GM18499 (cell line): Measurements from ENCODE around the gene SST.

Experiments
- ATAC-seq: cut with Tn5 transposase; IDR thresholded peaks from one replicate; pipeline ENCODE4 v1.9.1; 2021; ENCODE audit warnings: moderate number of reproducible peaks; ENCODE audit not compliant: insufficient read depth, unreplicated experiment

The SST gene

GRCh38 chr3:187639927-187640568 is 30.1 kb downstream of the SST start:
- no peak for ATAC-seq

- ATAC-seq: no peak
Observed at GRCh38 chr3:187636528-187636927, 33.7 kb downstream of the SST start.

- no peak for ATAC-seq
Observed at GRCh38 chr3:187630404-187630803, 39.8 kb downstream of the SST start.

- ATAC-seq: no peak
Observed at GRCh38 chr3:187629711-187630110, 40.5 kb downstream of the SST start.

GRCh38 chr3:187628169-187628568 is 42.0 kb downstream of the SST start:
- no peak for ATAC-seq

GRCh38 chr3:187626581-187626980 is 43.6 kb downstream of the SST start:
- ATAC-seq: no peak

- no peak for ATAC-seq
Observed at GRCh38 chr3:187624588-187624987, 45.6 kb downstream of the SST start.

GRCh38 chr3:187623285-187623814 is 46.8 kb downstream of the SST start:
- no peak for ATAC-seq

GRCh38 chr3:187621881-187622280 is 48.3 kb downstream of the SST start:
- no peak for ATAC-seq

GRCh38 chr3:187619461-187619860 is 50.7 kb downstream of the SST start:
- ATAC-seq: no peak
